GM12878 (cell line): ENCODE measurements around the gene NTRK3. TPM values are rescaled to one million over a fixed set of nuclear protein-coding genes. Genes with fewer than 3 reads are reported as not detected.

Source experiments
- ATAC-seq: fragments of 200-7000 bp; cut with Tn5 transposase; 3 replicates; pipeline ENCODE4 v1.9.1; 2020; ENCODE audit warnings: mild to moderate bottlenecking, moderate library complexity
- BruUV-seq: library from RNA; stranded (reverse); fragments of 400-500 nt; replicated peaks from 2 replicates; lab custom pipeline; 2021; lab: Mats Ljungman, UMichigan
- CTCF ChIA-PET: fragments of 300-600 bp; sonication (Branson Sonifier 250); formaldehyde crosslinking; extraction: SDS; loops from one replicate; lab custom pipeline; 2021; ENCODE audit warnings: inconsistent platforms; lab: Yijun Ruan, JAX
- POLR2A ChIA-PET: fragments of 350-600 bp; formaldehyde crosslinking; extraction: SDS; loops from one replicate; lab custom pipeline; 2021; ENCODE audit warnings: inconsistent platforms; lab: Charles Lee
- RAD21 ChIA-PET: fragments of 300-600 bp; sonication (Branson Sonifier 250); formaldehyde crosslinking; loops from one replicate; lab custom pipeline; 2023; ENCODE audit warnings: antibody characterized with exemption; ENCODE audit not compliant: unreplicated experiment; lab: Charles Lee
- SMC1A ChIA-PET: fragments of 300-600 bp; sonication (Branson Sonifier 250); formaldehyde crosslinking; loops from one replicate; lab custom pipeline; 2023; ENCODE audit not compliant: unreplicated experiment, uncharacterized antibody; lab: Charles Lee
- DNase-seq: peaks from one replicate; pipeline ENCODE4 v3.0.0-alpha.2; 2011; ENCODE audit warnings: low read depth, low spot score
- FAIRE-seq: peaks from 3 replicates; lab custom pipeline; 2011; peaks lifted over from hg19 to GRCh38; lab: Jason Lieb, UNC
- H2AFZ ChIP-seq: 2 replicates; pipeline ENCODE4 v1.6.0; 2011; ENCODE audit warnings: low read depth, low read length, control low read depth; ENCODE audit not compliant: control insufficient read depth
- H3K27ac ChIP-seq: 2 replicates; pipeline ENCODE4 v1.5.1; 2011; ENCODE audit warnings: control low read depth; ENCODE audit not compliant: control insufficient read depth, insufficient read depth
- H3K27me3 ChIP-seq, 2 experiments: replicated peaks in 1 of 2; 2 replicates each; pipeline versions ENCODE4 v1.6.0 to v1.6.1; 2011; ENCODE audit warnings: low read length in 1 of 2; ENCODE audit not compliant: control insufficient read depth in 2 of 2, insufficient read depth in 2 of 2
- H3K36me3 ChIP-seq, 2 experiments: 2 replicates each; pipeline ENCODE4 v1.5.1; 2011; ENCODE audit warnings: low read length in 1 of 2; ENCODE audit not compliant: control insufficient read depth in 2 of 2, insufficient read depth in 2 of 2
- H3K4me1 ChIP-seq: 2 replicates; pipeline ENCODE4 v1.6.1; 2011; ENCODE audit warnings: mild to moderate bottlenecking, low read length, moderate library complexity, mixed read lengths; ENCODE audit not compliant: control insufficient read depth, insufficient read depth
- H3K4me2 ChIP-seq: 2 replicates; pipeline ENCODE4 v1.6.0; 2011; ENCODE audit warnings: control low read depth; ENCODE audit not compliant: control insufficient read depth, insufficient read depth
- H3K4me3 ChIP-seq: fragments of 200-600 bp; sonication (generic); 2 replicates; pipeline ENCODE4 v1.5.1; 2016
- H3K79me2 ChIP-seq: 2 replicates; pipeline ENCODE4 v1.6.0; 2011; ENCODE audit warnings: low read length; ENCODE audit not compliant: control insufficient read depth, insufficient read depth
- H3K9ac ChIP-seq: 2 replicates; pipeline ENCODE4 v1.8.0; 2011; ENCODE audit warnings: low read length, control low read depth, mixed read lengths; ENCODE audit not compliant: control insufficient read depth, insufficient read depth
- H3K9me3 ChIP-seq: replicated peaks from 3 replicates; pipeline ENCODE4 v1.5.1; 2011; ENCODE audit warnings: mild to moderate bottlenecking, low read length; ENCODE audit not compliant: control insufficient read depth, insufficient read depth
- H4K20me1 ChIP-seq: 2 replicates; pipeline ENCODE4 v1.6.0; 2011; ENCODE audit not compliant: control insufficient read depth, insufficient read depth
- NR2F1 ChIP-seq: fragments of 450-650 bp; conservative IDR thresholded peaks from 2 replicates; pipeline ENCODE4 v1.6.1; 2017; ENCODE audit warnings: mild to moderate bottlenecking
- PML ChIP-seq: IDR thresholded peaks from 2 replicates; pipeline ENCODE4 v1.6.1; 2012; ENCODE audit warnings: low read length, inconsistent platforms
- RAD21 ChIP-seq: IDR thresholded peaks from 2 replicates; pipeline ENCODE4 v1.6.1; 2011; ENCODE audit warnings: mild to moderate bottlenecking, low read depth, low read length, moderate library complexity; ENCODE audit not compliant: insufficient read depth
- RB1 ChIP-seq: fragments of 450-650 bp; formaldehyde crosslinking; IDR thresholded peaks from 2 replicates; pipeline ENCODE4 v1.6.1; 2017; ENCODE audit warnings: mild to moderate bottlenecking, borderline replicate concordance
- ZNF24 ChIP-seq: fragments of 450-650 bp; IDR thresholded peaks from 2 replicates; pipeline ENCODE4 v1.6.1; 2017; ENCODE audit warnings: antibody characterized with exemption, mild to moderate bottlenecking
- ZNF384 ChIP-seq: IDR thresholded peaks from 2 replicates; pipeline ENCODE4 v1.6.1; 2012; ENCODE audit warnings: low read depth, mild to moderate bottlenecking, low read length, improper control_type of control experiment, borderline replicate concordance
- ZSCAN29 ChIP-seq: fragments of 450-650 bp; IDR thresholded peaks from 2 replicates; pipeline ENCODE4 v1.6.1; 2017; ENCODE audit warnings: mild to moderate bottlenecking, moderate library complexity
- WGBS: methylation state at CpG from one replicate; pipeline ENCODE4 v1.1.6; 2016; ENCODE audit warnings: low lambda C conversion rate; ENCODE audit not compliant: insufficient replicate concordance, insufficient coverage; ENCODE audit errors: missing lambda C conversion rate; 5-methylcytosine and 5-hydroxymethylcytosine counted together
- in situ Hi-C: fragments of 300-500 bp; cut with MboI; formaldehyde crosslinking; loops from 9 replicates; pipeline ENCODE4 v1.14.3; 2018; ENCODE audit warnings: mixed read lengths
- intact Hi-C: fragments of 100-400 bp; cut with micrococcal nuclease; formaldehyde crosslinking; loops from one replicate; pipeline ENCODE4 v1.14.2; 2022; ENCODE audit not compliant: unreplicated experiment
- polyA plus RNA-seq, 11 experiments: library from polyadenylated mRNA; depleted of rRNA in 4 of 11; unstranded in 6 of 11; stranded (reverse) in 5 of 11; fragments of >200 nt; fragmentation: Nextera tagmentation in 4 of 11; fragmentation: Illumina TruSeq in 1 of 11; extraction: Ambion mirVana in 4 of 11; extraction: Trizol in 1 of 11; gene quantifications; 1 replicate in 1 of 11; 2 replicates in 10 of 11; pipeline versions ENCODE4 v1.2.1 to v1.2.3, GENCODE V29; 2011 to 2016; ENCODE audit warnings: inconsistent platforms in 2 of 11, missing spikeins in 2 of 11, low read depth in 1 of 11
- total RNA-seq, 4 experiments: library from RNA; depleted of rRNA in 3 of 4; stranded (reverse); fragments of >200 nt in 3 of 4; fragmentation: Illumina TruSeq in 1 of 4; extraction: Trizol in 1 of 4; gene quantifications; 2 replicates each; pipeline versions ENCODE4 v1.2.1 to v1.2.3, GENCODE V29; 2013 to 2021
- TF ChIP-seq, protein P1 (sequence below): fragments of 450-650 bp; conservative IDR thresholded peaks from 2 replicates; pipeline ENCODE4 v1.6.1; 2017; ENCODE audit warnings: mild to moderate bottlenecking, moderate library complexity
- TF ChIP-seq, protein P2 (sequence below): fragments of 450-650 bp; IDR thresholded peaks from 2 replicates; pipeline ENCODE4 v1.6.1; 2017; ENCODE audit warnings: mild to moderate bottlenecking, moderate library complexity
- TF ChIP-seq, protein P3 (sequence below): IDR thresholded peaks from 2 replicates; pipeline ENCODE4 v1.6.1; 2012; ENCODE audit warnings: low read length, inconsistent platforms

Gene NTRK3
- total and polyA plus RNA-seq, 10 of the 15 experiments (the other 5 are each of a cell fraction or from before 2014, with no cell fraction given): not detected

GRCh38 chr15:88089731-88090130, 166.8 kb downstream of the NTRK3 start:
- ChIA-PET CTCF (no interaction called here), RAD21 (no interaction called here), POLR2A (no interaction called here), SMC1A (no interaction called here)
- Histone ChIP-seq H3K9me3 (no peaks in the 10 kb centered on the region), H3K79me2 (no peaks in the 10 kb centered on the region), H2AFZ (no peak overlapping the region), H3K9ac (no peak overlapping the region), H4K20me1 (no peaks in the 10 kb centered on the region), H3K4me3 (no peak overlapping the region), H3K27me3 (no peaks in the 10 kb centered on the region), H3K4me2 (no peak overlapping the region), H3K4me1 (no peaks in the 10 kb centered on the region), H3K27ac (no peak overlapping the region), H3K36me3 (no peaks in the 10 kb centered on the region)
- FAIRE-seq: no peak
- 13% methylated on average over 4 of the region's 4 CpGs for WGBS
- intact Hi-C loops: no loop called here
- in situ Hi-C loops: no loop called here
- no TSS peak for BruUV-seq
- no peak for DNase-seq
- no peak for ATAC-seq
- TF ChIP-seq PML: no peak
- TF ChIP-seq, protein P1, sequence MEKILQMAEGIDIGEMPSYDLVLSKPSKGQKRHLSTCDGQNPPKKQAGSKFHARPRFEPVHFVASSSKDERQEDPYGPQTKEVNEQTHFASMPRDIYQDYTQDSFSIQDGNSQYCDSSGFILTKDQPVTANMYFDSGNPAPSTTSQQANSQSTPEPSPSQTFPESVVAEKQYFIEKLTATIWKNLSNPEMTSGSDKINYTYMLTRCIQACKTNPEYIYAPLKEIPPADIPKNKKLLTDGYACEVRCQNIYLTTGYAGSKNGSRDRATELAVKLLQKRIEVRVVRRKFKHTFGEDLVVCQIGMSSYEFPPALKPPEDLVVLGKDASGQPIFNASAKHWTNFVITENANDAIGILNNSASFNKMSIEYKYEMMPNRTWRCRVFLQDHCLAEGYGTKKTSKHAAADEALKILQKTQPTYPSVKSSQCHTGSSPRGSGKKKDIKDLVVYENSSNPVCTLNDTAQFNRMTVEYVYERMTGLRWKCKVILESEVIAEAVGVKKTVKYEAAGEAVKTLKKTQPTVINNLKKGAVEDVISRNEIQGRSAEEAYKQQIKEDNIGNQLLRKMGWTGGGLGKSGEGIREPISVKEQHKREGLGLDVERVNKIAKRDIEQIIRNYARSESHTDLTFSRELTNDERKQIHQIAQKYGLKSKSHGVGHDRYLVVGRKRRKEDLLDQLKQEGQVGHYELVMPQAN: no peak

- Histone ChIP-seq H3K27me3 (no peaks in the 10 kb centered on the region; a peak in 1 of 4 replicates), H3K4me1 (no peaks in the 10 kb centered on the region), H3K27ac (no peak overlapping the region), H2AFZ (no peak overlapping the region), H3K9me3 (no peaks in the 10 kb centered on the region), H3K4me3 (no peak overlapping the region), H3K4me2 (no peak overlapping the region), H3K79me2 (no peaks in the 10 kb centered on the region), H3K9ac (no peak overlapping the region), H4K20me1 (no peaks in the 10 kb centered on the region), H3K36me3 (no peaks in the 10 kb centered on the region)
- 28% methylated on average over 6 of the region's 6 CpGs for WGBS
- DNase-seq: no peak
- no peak for FAIRE-seq
- intact Hi-C loops (no loop called here), in situ Hi-C loops (no loop called here)
- ATAC-seq: no peak
- CTCF ChIA-PET: no interaction called here
- SMC1A ChIA-PET: no interaction called here
- POLR2A ChIA-PET: no interaction called here
- no TSS peak for BruUV-seq
- RAD21 ChIA-PET: no interaction called here
- TF ChIP-seq, protein P2, sequence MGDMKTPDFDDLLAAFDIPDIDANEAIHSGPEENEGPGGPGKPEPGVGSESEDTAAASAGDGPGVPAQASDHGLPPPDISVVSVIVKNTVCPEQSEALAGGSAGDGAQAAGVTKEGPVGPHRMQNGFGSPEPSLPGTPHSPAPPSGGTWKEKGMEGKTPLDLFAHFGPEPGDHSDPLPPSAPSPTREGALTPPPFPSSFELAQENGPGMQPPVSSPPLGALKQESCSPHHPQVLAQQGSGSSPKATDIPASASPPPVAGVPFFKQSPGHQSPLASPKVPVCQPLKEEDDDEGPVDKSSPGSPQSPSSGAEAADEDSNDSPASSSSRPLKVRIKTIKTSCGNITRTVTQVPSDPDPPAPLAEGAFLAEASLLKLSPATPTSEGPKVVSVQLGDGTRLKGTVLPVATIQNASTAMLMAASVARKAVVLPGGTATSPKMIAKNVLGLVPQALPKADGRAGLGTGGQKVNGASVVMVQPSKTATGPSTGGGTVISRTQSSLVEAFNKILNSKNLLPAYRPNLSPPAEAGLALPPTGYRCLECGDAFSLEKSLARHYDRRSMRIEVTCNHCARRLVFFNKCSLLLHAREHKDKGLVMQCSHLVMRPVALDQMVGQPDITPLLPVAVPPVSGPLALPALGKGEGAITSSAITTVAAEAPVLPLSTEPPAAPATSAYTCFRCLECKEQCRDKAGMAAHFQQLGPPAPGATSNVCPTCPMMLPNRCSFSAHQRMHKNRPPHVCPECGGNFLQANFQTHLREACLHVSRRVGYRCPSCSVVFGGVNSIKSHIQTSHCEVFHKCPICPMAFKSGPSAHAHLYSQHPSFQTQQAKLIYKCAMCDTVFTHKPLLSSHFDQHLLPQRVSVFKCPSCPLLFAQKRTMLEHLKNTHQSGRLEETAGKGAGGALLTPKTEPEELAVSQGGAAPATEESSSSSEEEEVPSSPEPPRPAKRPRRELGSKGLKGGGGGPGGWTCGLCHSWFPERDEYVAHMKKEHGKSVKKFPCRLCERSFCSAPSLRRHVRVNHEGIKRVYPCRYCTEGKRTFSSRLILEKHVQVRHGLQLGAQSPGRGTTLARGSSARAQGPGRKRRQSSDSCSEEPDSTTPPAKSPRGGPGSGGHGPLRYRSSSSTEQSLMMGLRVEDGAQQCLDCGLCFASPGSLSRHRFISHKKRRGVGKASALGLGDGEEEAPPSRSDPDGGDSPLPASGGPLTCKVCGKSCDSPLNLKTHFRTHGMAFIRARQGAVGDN: no peak
- TF ChIP-seq NR2F1 (no peak), RB1 (no peak), RAD21 (no peak), ZNF24 (no peak), ZSCAN29 (no peak), ZNF384 (no peak)
- TF ChIP-seq, protein P3, sequence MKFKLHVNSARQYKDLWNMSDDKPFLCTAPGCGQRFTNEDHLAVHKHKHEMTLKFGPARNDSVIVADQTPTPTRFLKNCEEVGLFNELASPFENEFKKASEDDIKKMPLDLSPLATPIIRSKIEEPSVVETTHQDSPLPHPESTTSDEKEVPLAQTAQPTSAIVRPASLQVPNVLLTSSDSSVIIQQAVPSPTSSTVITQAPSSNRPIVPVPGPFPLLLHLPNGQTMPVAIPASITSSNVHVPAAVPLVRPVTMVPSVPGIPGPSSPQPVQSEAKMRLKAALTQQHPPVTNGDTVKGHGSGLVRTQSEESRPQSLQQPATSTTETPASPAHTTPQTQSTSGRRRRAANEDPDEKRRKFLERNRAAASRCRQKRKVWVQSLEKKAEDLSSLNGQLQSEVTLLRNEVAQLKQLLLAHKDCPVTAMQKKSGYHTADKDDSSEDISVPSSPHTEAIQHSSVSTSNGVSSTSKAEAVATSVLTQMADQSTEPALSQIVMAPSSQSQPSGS: no peak
These were observed 167.4 kb downstream of the NTRK3 start for GRCh38 chr15:88089024-88089620.
